Neural crest cell (in vitro differentiated cells): Measurements from ENCODE around the gene LIM2. TPM values are rescaled to one million over a fixed set of nuclear protein-coding genes. Genes with fewer than 3 reads are reported as not detected.

Source experiments
- DNase-seq: peaks from one replicate; pipeline ENCODE4 v3.0.0; 2021; ENCODE audit warnings: low read depth, mixed read lengths, low spot score
- H3K27ac Mint-ChIP-seq: one replicate; pipeline ENCODE4 v1.8.0; 2021; ENCODE audit warnings: mild to moderate bottlenecking, mixed read lengths; ENCODE audit not compliant: unreplicated experiment
- H3K27me3 Mint-ChIP-seq: 2 replicates; pipeline ENCODE4 v1.8.0; 2021; ENCODE audit warnings: low read depth, mild to moderate bottlenecking, mixed read lengths
- H3K36me3 Mint-ChIP-seq: 2 replicates; pipeline ENCODE4 v1.8.0; 2021; ENCODE audit warnings: low read depth, mild to moderate bottlenecking, mixed read lengths
- H3K4me1 Mint-ChIP-seq: 2 replicates; pipeline ENCODE4 v1.8.0; 2021; ENCODE audit warnings: mixed read lengths
- H3K4me3 Mint-ChIP-seq: one replicate; pipeline ENCODE4 v1.8.0; 2021; ENCODE audit warnings: mild to moderate bottlenecking, mixed read lengths
- H3K9me3 Mint-ChIP-seq: 2 replicates; pipeline ENCODE4 v1.8.0; 2021; ENCODE audit warnings: mixed read lengths
- CTCF ChIP-seq: fragments of 200-600 bp; sonication (generic); conservative IDR thresholded peaks from 2 replicates; pipeline ENCODE4 v1.5.0; 2021; ENCODE audit warnings: antibody characterized with exemption, mild to moderate bottlenecking
- total RNA-seq: library from RNA; stranded (reverse); gene quantifications from 2 replicates; pipeline ENCODE4 v1.2.1, GENCODE V29; 2021

The LIM2 gene
- total RNA-seq, 1 donor from 2014 or later, result not detected

- no peak for TF ChIP-seq CTCF
- peaks cover 37% of the 10 kb centered on the region for H3K4me1 Mint-ChIP-seq
- H3K9me3 Mint-ChIP-seq, result peaks cover 4% of the 10 kb centered on the region
- peak overlapping the region; percentile 93 for H3K4me3 Mint-ChIP-seq
- no peaks in the 10 kb centered on the region for H3K36me3 Mint-ChIP-seq
- peak overlapping the region; percentile 92 for H3K27ac Mint-ChIP-seq
- peak; percentile 88 for DNase-seq
- H3K27me3 Mint-ChIP-seq, result no peaks in the 10 kb centered on the region
Measured at GRCh38 chr19:51394050-51394836, 6.5 kb upstream of the LIM2 start.

DNA sequence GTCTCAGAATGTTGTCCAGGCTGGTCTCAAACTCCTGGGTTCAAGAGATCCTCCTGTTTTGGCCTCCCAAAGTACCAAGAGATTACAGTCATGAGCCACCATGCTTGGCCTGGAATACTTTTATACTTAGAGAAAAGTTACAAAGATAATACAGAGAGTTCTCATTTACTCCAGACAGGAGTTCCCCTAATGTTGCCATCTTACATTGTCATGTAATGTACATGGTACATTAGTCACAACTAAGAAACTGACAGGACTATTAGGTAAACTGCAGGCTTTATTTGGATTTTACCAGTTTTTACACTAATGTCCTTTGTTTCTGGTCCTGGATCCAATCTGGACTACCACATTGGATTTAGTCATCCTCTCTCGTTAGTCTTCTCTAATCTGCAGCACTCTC is 4.9 kb upstream of the LIM2 start:
- Mint-ChIP-seq H3K4me1 (peaks cover 32% of the 10 kb centered on the region), H3K27ac (no peak overlapping the region), H3K4me3 (no peak overlapping the region), H3K36me3 (no peaks in the 10 kb centered on the region), H3K27me3 (no peaks in the 10 kb centered on the region), H3K9me3 (peaks cover 4% of the 10 kb centered on the region)
- no peak for TF ChIP-seq CTCF
- DNase-seq, result no peak

DNA sequence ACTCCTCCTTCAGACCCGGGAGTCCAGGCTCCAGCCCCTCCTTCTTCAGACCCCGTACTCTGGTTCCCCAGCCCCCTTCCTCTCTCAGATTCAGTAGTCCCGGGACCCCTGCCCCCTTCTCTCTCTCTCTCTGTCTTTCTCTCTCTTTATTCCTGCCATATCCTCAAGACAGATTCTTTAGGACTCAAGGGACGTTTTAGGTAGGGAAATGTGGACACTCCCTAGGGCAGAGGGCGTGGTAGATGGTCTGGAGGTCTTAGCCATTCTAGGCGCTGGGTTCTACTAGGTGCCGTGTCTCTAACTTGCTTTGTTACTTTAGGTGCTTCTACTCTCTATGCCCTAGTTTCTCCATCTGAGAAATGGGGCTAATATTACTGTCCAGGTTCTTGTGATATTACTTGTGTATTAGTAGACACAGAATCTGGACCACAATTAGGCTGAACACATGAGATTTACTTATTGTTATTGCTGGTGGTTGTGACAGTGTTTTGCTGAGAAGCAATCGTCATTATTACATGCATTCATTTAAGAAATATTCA is 3.4 kb upstream of the LIM2 start:
- Mint-ChIP-seq H3K27me3 (no peaks in the 10 kb centered on the region), H3K27ac (no peak overlapping the region), H3K36me3 (no peaks in the 10 kb centered on the region), H3K9me3 (peaks cover 4% of the 10 kb centered on the region), H3K4me3 (peak overlapping the region; percentile 38), H3K4me1 (peaks cover 29% of the 10 kb centered on the region)
- no peak for TF ChIP-seq CTCF
- DNase-seq, result no peak

GRCh38 chr19:51389143-51389542 is 1.4 kb upstream of the LIM2 start:
- Mint-ChIP-seq H3K27ac (no peak overlapping the region), H3K36me3 (no peaks in the 10 kb centered on the region), H3K4me1 (peaks cover 19% of the 10 kb centered on the region), H3K9me3 (peaks cover 3% of the 10 kb centered on the region), H3K4me3 (no peak overlapping the region), H3K27me3 (no peaks in the 10 kb centered on the region)
- no peak for DNase-seq
- TF ChIP-seq CTCF, result no peak

- no peak overlapping the region for H3K27ac Mint-ChIP-seq
- no peaks in the 10 kb centered on the region for H3K27me3 Mint-ChIP-seq
- H3K4me3 Mint-ChIP-seq, result no peak overlapping the region
- no peak for TF ChIP-seq CTCF
- H3K4me1 Mint-ChIP-seq, result peaks cover 11% of the 10 kb centered on the region
- DNase-seq, result no peak
- no peaks in the 10 kb centered on the region for H3K36me3 Mint-ChIP-seq
- no peaks in the 10 kb centered on the region for H3K9me3 Mint-ChIP-seq
Measured at GRCh38 chr19:51386882-51387520, 773 bp downstream of the LIM2 start.
